GM12892 (cell line): ENCODE measurements around the gene LRRFIP2.
"Not testable (repeated sequence)": the region's sequence is repeated elsewhere in the genome, so short reads cannot be mapped to it uniquely, and the experiment has no call there.

Experiments used
- DNase-seq: peaks from one replicate; pipeline ENCODE4 v3.0.0; 2011; ENCODE audit not compliant: insufficient read length
- FAIRE-seq: peaks from 2 replicates; lab custom pipeline; 2011; peaks lifted over from hg19 to GRCh38; lab: Jason Lieb, UNC
- POLR2A ChIP-seq: IDR thresholded peaks from 2 replicates; pipeline ENCODE4 v1.6.1; 2011; ENCODE audit warnings: low read depth, low read length, control low read depth
- POLR2AphosphoS5 ChIP-seq: IDR thresholded peaks from 2 replicates; pipeline ENCODE4 v1.6.1; 2011; ENCODE audit warnings: low read depth, low read length, control low read depth
- TAF1 ChIP-seq: IDR thresholded peaks from 2 replicates; pipeline ENCODE4 v1.6.1; 2011; ENCODE audit warnings: low read depth, mild to moderate bottlenecking, control low read depth, low read length, borderline replicate concordance

The LRRFIP2 gene

GRCh38 chr3:37123292-37123691 lies 51.1 kb downstream of the LRRFIP2 start:
- DNase-seq (no peak), FAIRE-seq (no peak)
- TF ChIP-seq POLR2AphosphoS5 (no peak), TAF1 (no peak), POLR2A (no peak)

- not testable (repeated sequence) for DNase-seq, FAIRE-seq
Observed at GRCh38 chr3:37122069-37122468, 52.3 kb downstream of the LRRFIP2 start.

GRCh38 chr3:37118163-37118562 lies 56.2 kb downstream of the LRRFIP2 start:
- DNase-seq (no peak), FAIRE-seq (no peak)
- TF ChIP-seq POLR2A: no peak
- TF ChIP-seq POLR2AphosphoS5: no peak
- TF ChIP-seq TAF1: no peak

- TF ChIP-seq TAF1 (no peak), POLR2A (no peak), POLR2AphosphoS5 (no peak)
- no peak for FAIRE-seq
- no peak for DNase-seq
Observed at GRCh38 chr3:37117548-37117947, 56.8 kb downstream of the LRRFIP2 start.

- FAIRE-seq: no peak
- no peak for DNase-seq
- no peak for TF ChIP-seq POLR2A
- TF ChIP-seq TAF1: no peak
- TF ChIP-seq POLR2AphosphoS5: no peak
Observed at GRCh38 chr3:37116998-37117397, 57.4 kb downstream of the LRRFIP2 start.

- TF ChIP-seq POLR2A (no peak), POLR2AphosphoS5 (no peak), TAF1 (no peak)
- DNase-seq (no peak), FAIRE-seq (no peak)
Observed at GRCh38 chr3:37115446-37115845, 58.9 kb downstream of the LRRFIP2 start.

GRCh38 chr3:37114251-37115145 lies 59.9 kb downstream of the LRRFIP2 start:
- TF ChIP-seq TAF1: no peak
- no peak for TF ChIP-seq POLR2A
- no peak for TF ChIP-seq POLR2AphosphoS5
- FAIRE-seq (no peak), DNase-seq (no peak)

GRCh38 chr3:37112987-37113386 lies 61.4 kb downstream of the LRRFIP2 start:
- FAIRE-seq (no peak), DNase-seq (no peak)
- TF ChIP-seq POLR2A: no peak
- no peak for TF ChIP-seq POLR2AphosphoS5
- TF ChIP-seq TAF1: no peak

- no peak for DNase-seq
- no peak for FAIRE-seq
- TF ChIP-seq TAF1 (no peak), POLR2A (no peak), POLR2AphosphoS5 (no peak)
Observed at GRCh38 chr3:37111199-37111598, 63.2 kb downstream of the LRRFIP2 start.

- no peak for DNase-seq
- FAIRE-seq: no peak
- no peak for TF ChIP-seq POLR2AphosphoS5
- TF ChIP-seq TAF1: no peak
- no peak for TF ChIP-seq POLR2A
Observed at GRCh38 chr3:37107846-37108245, 66.5 kb downstream of the LRRFIP2 start.

GRCh38 chr3:37103103-37103808 lies 71.1 kb downstream of the LRRFIP2 start:
- FAIRE-seq: peak; percentile 21
- no peak for DNase-seq
- TF ChIP-seq POLR2A (no peak), POLR2AphosphoS5 (no peak), TAF1 (no peak)

GRCh38 chr3:37100411-37100810 lies 74.0 kb downstream of the LRRFIP2 start:
- no peak for TF ChIP-seq TAF1
- TF ChIP-seq POLR2A: no peak
- no peak for TF ChIP-seq POLR2AphosphoS5
- FAIRE-seq (no peak), DNase-seq (no peak)
